CD4-positive, alpha-beta T cell treated with Interleukin-6 at 100 ng/mL for 8 hours (primary cell): ENCODE data around the gene ANTXR1.

Experiments
- DNase-seq: peaks from one replicate; pipeline ENCODE4 v3.0.0-alpha.2; 2020; ENCODE audit warnings: mixed read lengths, low spot score

ANTXR1 gene

DNA sequence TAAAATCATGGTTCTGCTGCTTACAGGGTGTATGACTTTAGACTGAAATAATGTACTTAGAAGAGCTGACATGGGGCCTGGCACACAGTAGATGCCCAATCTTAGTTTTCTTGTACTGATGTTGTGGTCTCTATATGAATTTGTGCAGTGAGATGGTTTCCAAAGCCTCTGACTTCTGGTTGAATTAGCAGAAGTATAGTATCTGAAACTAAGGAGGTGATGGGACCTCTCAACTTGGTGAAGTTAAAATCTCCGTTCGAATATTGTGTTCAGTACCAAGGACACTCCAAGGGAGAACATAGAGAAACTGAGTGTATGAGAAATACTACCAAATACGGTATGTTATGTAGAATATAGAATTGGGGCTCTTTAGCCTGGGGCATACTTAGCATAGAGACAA, 120.9 kb downstream of the ANTXR1 start:
- no peak for DNase-seq

DNA sequence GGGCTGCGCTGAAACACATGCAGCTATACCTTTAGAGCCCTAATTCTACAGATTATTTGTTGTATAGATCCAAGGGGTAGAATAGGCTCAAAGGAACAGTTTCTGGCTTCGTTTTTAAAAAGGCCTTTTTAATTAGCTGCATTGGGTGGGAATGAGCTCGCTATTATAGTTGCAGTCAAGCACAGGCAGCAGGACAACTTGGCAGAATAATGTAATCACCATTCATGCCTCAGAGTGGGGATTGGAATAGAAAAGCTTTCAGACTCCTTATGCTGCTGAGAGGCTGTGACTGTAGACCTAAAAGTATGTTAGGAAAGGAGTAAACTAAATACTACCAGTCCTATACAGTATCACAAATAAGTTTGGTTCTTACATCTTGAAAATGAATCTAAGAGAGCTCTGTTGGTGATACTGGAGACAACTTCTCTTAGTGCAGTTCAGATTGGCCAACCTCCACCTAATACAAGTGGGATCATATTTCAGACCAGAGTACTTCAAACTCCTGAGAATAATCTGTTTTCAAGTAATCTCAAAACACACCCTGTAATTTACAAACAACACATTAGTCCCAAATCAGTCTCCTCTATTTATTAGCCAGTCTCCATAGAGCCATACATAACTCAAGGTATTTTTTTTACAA, 121.4 kb downstream of the ANTXR1 start:
- no peak for DNase-seq

DNA sequence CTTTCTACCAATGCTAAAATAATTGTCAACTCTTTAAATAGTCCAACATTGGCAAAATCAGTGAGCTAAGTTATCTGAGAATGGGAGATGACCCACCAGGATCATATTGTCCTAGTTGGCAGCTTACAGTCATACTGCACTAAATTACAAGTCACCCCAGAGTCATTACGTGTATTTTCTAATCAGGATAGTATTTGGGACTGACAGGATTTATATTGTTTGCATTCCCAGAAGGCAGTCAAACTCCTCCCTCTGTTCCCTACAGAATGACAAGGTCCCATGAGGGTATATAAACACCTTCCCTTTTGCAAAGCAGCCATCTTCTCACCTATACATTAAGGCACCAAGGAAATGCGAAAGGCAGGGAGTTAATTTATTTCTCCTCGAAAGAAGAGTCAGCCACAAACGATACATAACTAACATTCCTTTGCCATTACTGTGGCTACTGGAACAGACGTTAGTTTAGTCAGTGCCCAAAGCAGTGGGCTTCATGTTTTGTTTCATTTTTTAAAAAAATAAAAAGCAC, 125.3 kb downstream of the ANTXR1 start:
- no peak for DNase-seq

DNA sequence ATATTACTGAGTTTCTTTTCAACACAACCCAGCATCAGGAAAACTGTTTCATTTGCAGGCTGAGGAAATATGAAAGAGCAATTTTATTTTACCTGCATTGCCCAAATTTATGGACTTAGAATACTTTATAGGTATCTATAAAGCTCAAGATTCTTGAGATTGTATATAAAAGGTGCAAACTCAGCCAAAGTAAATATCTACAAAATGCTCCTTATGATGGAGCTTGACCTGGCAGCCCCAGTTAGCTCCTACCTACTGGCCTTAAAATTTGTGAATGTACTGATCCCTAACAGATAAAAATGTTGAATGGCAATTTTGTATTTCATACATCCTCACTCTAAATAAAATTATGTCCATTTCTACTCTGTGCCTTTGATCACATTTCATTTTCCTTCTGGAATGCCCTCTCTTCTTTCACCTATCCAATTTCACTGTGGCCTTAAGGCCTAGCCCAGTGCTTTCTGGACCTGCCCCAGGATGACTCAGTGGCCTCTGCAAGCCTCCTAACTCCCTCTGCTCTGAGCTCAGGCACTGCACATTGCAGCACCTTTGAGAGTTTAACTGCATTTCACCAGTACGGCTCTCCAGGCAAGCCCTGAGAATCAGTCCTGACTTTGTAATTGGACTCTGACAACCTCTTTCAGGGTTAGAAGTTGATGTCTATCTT, 125.9 kb downstream of the ANTXR1 start:
- no peak for DNase-seq

DNA sequence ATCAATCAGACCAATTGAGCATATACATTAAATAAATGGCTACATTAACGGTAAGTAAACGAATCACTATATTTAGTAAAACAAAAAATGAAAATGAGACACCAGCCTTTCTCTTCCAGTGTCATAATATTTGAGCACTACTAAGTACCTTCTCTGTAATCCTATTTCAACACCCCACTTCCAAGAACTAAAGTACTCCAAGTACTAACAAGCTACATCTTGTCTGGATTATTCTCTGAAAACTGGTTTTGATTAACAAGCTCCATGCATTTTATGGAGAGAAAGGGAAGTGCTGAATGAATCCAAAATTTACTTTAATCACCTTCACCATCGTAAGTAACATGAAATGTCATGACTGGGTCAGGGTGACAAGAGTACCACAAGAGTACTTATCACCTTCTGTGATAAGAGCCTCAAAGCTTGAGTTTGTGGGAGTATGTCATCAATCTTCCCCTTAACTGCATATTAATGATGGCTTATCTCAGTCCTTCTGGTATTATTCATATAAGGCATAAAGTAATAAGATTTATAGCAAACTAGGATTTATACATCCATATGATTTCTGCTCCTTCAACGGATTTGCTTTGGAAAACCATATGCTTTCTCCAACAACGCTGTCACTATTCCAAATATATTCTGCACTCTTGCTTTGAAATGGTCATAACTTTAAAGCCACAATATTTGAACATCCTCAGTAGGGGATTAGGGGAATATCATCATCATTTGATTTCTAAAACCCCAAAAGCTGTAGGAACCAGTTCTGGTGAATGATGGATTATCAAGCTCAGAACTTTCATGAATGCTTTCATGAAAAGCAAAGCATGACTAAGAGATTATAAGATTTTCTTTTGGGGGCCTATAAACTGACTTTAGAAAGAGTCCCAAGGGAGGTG, 127.0 kb downstream of the ANTXR1 start:
- DNase-seq: no peak

DNA sequence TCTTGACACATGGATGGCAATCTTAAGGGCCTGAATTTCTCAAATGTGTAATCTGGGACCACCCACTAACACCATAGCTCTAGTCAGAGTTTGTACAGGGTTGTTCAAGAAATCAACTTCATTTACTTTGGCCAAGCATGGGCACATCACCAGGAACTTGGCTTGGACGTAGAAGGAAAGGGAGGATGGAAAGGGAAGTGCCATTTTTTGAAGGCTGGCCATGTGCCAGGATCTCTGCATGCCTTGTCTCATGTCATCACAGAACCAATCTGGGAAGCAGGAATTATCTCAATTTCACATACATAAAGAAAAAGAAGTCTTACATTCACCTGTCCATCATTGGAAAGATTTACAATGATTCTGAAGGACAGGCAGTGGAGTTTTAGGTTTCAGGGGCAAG, 128.1 kb downstream of the ANTXR1 start:
- no peak for DNase-seq

DNA sequence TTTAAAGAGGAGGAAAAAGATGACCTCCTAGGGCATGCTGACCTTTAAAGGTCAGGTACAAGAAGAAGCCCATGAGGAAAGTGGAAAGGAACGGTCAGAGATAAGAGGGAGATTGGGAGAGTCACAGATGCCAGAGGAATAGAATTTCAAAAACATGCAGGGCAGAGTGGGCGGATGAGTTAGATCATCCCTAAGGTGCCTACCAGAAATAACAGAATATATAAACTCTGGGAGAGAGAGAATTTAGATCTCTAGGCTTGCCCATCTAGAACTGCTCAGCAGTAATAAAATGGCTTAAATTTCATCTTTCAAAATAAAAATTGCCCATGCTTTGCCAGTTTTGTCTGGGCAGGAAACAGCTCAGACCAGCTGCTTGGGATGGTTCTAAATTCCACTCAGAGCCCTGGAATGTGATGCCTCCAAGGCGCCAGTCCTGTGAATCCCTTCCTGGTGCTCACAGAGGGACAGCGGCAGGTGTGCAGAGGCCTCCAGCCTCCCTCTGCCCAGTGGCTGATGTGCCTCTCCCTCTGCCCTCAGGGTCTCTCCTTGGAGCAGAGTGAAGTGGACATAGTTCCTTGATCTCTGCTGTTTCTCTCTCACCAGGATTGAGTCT, 130.9 kb downstream of the ANTXR1 start:
- no peak for DNase-seq

DNA sequence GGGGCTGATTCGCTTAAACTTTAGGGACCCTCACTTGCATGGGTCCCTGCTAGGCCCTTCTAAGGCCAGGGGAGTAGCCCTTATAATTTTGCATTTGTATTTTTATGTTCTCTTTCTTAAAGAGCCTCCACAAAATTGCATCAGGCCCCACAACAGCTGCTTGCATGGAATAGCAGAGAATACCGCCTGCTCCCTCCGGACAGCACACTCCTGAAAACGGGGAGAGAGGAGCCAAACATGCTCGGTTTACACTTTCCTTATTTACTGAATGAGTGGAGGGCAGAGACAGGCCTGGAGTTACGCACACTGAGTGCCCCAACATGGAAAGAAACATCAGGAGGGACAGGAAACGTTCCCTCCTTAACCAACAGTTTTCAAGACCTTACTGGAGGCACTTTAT, 132.2 kb downstream of the ANTXR1 start:
- DNase-seq: no peak

DNA sequence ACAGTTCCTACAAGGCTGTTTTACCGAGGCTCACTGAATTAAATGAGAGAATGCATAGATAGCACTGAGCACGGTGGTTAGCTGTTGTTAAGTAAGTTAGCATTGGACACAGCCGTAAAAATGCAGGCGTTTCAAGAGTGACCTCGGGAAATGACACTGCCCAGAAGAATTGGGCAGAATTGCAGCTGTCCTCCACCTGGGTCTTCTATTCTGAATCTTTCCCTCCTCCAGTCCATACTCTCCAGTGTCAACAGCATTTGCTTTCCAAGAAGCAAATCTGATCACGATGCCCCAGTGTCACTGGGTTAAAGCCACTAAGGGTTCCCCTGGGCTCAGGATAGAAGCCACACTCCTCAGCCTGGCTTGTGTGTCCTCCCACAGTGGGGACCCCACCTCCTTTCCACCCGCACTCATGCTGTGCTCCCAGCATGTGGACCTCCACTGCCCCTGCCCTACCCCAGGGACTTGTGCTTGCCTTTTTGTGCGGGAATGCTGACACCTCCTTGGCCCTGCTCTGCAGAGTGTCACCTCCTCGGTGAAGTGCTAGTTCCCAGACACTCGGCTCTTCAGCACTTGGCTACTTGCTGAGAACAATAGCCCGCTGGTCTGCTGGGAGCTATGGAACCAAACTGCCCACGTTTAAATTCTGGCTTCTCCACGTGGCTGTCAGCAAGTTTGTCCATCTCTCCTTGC, 135.0 kb downstream of the ANTXR1 start:
- DNase-seq: no peak

DNA sequence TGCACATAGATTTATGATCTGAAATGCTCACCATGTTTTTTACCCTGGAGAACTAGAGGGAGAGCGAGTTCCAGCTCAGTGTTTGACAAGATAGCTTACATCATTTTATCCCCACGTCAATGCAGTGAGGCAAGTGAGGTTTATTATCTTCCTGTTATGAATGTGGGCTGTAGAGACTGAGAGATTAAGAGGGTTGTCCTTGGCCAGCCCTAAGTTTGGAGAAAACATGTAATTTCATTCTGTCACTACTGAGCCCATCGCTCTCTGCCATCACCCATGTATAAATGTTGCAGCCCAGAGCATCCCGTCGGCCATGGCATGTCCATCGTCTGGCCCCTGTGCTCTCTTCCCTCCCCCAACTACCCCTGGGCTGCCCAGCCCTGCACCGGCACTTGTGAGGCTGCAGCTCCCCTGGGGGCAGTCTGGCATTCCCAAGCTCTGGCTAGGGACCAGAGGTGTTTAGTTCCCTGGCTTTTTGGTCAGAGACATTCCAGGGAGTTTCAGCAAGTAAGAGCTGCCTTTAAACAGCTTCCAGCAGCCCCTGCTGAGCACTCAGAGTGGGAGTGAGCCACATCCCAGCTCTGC, 136.7 kb downstream of the ANTXR1 start:
- DNase-seq: no peak

DNA sequence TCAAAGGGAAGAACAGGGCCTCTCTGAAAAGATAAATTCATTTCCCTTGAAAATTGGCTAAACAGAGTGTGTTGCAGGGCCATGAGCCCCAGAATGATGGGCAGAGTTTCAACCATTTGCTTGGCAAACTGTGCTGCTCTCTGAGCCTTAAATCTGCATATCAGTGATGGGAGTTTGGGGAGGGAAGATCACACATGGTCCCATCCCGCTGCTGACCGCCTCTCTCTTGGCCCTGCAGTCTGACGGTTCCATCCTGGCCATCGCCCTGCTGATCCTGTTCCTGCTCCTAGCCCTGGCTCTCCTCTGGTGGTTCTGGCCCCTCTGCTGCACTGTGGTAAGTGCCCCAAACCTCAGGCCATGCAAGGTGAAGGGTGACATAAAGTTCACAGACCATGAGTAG, 139.0 kb downstream of the ANTXR1 start:
- DNase-seq: no peak

DNA sequence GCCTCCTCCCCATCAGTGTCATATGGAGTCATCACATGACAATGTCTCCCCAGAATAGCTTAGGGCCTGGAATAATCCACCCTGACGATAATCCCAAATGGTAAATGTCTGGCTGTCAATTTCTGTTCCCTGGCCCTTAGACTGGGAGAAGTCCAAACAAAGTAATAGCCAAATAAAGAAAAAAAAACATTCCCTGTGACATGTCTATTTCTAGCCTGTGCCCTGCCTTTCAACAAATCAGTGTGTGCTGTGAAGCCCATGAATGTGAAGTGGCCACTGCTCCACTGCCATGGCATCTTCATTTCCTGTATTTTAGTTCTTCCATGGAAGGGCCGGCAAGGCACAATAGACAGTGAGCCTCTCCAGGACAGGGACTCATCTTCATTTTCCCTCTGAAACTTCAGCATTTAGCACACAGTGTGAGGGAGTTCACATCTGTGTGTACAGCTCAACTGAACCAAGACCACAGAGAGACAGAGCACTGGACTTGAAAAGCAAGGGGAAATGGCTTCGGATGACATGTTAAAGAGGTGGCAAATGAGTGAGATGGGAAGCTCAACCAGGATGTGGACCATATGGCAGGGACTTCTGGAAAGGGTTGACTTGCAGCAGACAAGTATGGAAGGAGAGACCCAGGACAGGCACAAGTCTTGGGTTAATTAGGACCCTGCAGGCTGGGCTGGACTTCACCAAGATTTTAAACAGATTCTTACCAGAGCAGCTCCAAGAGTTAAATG, 140.0 kb downstream of the ANTXR1 start:
- DNase-seq: no peak

DNA sequence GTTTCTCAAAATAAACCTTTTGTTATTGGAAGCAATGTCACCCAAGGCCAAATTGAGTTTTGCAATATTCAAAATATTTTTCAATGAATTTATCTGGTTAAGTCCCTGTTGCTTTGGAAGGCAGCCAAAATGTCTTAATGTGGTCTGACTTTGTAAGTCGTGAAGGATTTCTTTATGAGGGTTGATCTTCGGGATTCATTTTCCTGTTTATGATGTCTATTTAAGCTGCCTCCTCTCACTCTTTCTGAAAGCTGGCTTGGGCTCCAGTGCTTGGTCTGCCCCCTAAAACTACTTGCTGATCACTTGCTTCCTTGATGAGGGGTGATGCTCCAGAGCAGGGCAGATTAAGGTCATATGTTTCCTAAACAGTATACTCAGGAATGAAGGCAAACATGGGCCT, 141.1 kb downstream of the ANTXR1 start:
- no peak for DNase-seq

DNA sequence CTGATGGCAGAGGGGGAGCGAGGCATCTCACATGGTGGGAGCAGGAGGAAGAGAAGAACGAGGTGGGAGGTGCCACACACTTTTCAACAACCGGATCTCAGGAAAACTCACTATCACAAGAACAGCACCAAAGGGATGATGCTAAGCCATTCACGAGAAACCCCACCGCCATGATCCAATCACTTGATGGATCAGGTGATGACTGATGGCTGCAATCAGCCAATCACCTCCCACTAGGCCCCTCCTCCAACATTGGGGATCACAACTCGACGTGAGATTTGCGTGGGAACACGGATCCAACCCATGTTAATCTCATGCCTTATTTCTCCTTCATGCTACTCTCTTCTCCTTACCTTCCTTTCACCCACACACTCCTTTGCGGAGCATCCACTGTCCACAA, 143.6 kb downstream of the ANTXR1 start:
- no peak for DNase-seq

DNA sequence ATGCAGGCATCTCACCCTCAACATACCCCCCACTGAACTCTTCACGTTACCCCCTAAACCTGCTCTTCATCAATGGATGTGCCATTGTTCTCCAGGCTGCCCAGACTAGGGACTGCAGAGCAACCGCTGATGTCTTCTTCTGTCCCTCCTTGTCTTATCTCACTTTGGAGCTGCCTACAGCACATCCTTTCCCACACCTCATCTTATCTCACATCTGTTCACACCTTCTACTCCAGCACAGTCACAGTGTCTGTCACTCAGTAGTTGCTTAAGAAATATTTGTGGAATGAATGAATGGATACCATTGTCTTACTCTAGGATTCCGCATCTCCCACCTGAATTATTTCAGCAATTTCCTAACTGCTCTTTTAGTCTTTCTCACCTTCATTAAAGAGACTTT, 144.5 kb downstream of the ANTXR1 start:
- DNase-seq: no peak

DNA sequence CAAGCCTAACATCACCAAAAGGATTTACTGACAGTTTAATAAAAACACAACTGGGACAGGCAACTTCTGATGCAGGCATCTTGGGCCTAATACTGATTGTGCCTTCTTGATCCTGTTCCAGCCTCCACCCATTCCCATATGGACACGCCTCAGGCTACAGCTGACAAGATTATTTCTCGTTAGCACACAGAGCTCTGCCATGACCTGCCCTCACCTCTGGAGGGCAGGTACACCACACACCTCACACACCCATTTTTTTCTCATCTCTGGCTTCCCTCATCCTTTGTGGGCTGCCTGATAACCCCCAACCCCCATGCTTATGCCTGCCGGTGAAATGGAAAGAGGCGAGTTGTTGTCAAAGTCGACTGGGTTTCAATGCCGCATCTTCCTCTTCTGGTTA, 147.0 kb downstream of the ANTXR1 start:
- no peak for DNase-seq

DNA sequence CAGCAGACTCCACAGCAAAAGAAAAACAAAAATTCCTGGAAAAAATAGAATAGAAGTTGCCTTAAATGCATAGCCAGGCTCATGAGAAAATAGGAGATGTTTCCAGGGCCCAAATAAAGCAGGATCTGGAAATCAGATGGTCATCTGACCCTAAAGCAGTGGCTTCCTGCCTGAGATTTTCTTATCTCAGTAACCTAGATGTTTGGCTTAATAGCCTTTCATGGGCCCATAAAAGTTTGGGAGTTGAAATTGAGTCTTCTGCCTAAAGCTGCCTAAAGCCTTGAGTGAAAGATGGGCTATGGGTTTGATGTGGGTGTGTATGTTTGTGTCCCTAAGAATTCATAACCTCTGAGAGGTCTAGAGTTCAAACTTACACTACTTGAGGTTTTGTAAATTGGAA, 149.1 kb downstream of the ANTXR1 start:
- no peak for DNase-seq

DNA sequence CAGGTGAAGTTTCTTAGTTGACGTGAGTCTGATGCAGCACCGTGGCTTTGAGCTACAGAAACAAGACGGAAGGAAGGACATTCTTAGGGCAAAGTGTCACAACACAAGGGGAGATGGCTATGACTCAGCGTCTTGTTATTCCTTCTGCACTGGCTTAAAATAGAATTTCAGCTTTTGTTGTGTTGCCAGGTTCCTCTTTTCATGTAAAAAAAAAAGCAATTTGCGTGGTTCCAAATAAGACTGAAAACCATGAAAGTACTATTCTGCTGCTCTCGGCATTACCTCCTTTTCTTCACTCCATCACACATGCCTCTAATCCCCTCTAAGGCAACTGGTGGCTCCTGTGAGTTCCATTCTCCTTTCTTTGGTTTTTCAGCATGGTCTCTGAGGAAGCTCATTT, 150.1 kb downstream of the ANTXR1 start:
- no peak for DNase-seq

DNA sequence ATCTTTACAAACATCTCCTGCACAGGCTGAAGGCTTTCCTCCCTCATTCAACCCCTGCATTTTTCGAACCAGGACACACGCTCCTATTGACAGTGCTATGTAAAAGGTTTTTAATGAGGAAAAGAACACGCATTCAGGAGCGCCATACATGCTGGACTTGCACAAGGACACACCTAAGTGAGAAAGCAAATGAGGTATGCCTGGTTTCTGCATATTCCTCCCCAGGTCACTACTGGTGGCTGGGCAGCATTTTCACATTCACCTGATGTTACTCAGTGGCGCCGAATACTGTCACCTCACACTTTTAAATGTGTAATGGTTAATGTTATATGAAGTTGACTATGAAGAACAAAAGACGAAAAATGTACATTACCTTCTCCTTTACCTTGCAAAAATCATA, 150.6 kb downstream of the ANTXR1 start:
- no peak for DNase-seq

DNA sequence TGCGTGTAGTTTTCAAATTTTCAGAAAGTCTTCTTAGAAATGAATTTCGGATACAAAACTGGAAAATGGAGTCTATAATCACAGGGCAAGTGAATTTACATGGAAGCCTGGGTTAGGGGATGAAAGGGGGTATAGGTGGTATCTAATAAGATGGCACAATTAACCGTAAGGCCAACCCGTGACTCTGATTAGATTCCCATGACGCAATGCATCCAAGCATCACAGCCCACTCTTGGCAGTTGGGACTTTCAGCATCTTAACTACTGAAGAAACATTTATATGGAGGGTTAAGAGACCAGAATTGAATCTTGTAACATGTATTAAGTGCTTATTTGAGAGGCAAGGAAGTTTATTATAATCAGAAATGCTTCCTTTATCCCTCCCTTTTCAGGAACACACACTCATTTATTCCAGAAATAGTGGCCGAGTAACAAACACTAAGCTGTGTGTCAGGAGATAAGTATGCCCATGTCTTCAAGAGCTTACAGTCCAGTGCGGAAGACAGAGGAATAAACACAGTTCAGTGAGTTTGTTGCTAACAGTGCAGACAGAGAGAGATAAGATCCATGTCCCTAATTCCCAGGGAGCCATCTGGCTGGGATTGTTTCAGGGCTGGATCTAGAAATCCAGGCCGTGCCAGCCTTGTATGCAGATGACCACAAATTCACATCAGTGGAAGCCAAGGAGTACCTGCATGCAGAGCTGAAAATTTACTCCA, 151.2 kb downstream of the ANTXR1 start:
- DNase-seq: no peak
